UCSD-AML1 (cell line): ENCODE results near the gene POLR3K.

Experiments used
- DNase-seq: peaks from one replicate; lab custom pipeline; 2025; ENCODE audit not compliant: unreplicated experiment; lab: John Stamatoyannopoulos, UW

The POLR3K gene

DNA sequence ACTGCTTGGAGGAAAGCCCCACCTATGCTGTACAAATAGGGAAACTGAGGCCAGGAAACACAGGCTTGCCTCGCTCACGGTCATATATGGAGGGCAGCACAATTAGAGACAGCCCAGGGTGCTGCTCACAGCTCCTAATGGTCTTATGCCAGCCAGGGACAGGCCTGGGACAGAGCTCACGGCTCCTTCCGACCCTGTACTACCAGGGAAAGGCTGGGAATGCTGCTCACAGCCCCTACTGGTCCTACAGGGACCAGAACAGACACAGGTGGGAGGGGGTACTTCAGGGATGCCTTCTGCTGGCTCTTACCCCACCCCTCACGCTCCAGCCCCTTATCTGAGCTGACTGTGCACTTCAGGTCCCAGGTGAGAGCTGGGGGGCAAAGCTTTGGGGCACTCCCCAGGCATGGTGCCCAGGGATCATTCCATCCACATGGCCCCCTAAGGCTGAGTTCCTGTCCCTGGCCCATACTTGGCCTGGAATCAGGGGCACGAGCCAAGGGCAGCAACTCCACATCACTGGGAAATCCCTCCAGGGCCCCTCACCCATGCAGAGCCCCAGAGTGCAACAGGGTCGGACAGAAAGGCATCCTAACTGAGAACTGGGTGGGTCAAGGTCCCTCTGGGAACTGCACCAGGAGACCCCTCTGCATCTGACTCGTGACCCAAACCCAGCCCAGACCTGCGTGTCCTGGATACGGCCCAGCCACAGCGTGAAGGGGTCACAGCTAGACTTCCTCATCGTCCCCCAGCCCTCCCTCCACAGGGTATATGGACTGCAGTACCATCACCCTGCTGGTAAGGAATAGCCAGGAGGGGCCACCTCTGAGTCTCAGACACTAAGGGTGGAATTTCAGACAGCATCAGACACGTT lies 13.1 kb upstream of the POLR3K start:
- no peak for DNase-seq

DNA sequence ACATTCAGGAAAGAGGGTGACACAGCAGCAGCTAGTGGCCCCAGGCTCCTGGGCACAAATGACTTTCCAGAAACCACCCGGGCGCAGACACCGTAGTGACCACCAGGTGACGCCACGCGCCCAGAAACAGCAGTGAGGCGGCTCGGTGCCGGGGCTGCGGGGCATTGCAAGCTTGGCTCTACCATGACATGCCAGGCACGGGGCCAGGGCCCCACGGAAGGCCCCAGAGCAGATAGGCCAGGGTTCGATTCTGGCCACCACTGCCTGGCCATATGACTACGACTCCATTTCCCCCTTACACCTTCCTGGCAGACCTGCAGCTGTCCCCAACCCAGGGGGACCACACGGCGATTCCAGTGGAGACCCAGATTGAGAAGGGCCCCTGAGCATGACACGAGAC lies 12.3 kb upstream of the POLR3K start:
- peak; percentile 87 for DNase-seq

DNA sequence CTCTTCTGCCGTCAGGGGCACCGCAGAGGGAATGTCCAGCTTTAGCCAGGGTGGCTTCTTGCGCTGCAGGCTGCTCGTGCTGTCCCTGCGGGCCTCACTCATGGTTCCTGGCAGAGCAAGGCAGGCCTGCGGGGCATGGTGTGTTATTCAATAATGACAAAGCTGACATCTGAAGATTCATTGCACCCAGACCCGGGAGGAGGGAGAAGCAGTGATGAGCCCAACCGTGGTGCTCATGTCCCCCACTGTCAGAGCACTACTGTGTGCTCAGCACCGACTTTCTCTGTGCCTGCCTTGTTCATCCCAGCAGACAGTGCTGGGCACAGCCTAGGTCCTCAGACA lies 11.5 kb upstream of the POLR3K start:
- DNase-seq, result no peak

DNA sequence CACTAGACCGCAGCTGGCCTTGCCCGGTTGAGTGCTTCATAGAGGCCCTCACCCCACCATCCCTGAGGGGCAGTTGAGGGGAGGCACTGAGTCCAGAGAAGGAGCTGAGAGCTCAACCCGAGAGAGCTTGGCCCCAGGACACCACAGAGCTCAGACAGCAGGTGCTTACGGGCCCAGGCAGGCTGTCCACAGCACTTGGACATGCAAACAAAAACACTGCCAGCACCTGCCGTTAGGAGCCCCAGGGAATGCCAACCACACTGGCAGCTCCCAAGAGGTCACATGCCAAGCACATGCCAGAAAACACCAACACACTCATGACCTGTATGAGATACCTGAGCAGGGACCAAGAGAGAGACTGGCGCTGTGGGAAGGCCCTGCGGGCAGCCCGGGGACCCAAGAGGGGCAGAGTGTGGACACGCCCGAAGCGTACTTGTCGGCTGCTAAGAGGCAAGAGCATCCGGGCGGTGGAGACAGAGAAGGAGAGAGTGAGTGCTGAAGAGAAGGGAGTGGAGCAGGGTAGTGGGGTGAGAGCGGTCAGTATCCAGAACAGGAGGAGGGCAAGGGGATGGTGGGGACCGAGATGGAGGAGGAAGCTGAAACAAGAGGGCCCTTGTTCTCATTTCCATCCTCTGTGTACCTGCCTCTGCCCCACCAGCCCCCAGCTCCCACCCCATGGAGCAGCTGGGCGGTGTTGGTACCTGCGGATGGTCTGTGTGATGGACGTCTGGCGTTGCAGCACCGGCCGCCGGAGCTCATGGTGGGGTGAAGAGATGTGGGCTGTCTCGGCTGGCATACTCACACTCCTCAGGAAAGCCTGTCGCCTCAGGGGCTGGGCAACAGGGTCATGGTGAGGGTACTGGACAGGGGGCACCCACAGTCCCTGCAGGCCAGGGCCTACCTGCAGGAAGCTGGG lies 10.8 kb upstream of the POLR3K start:
- no peak for DNase-seq

GRCh38 chr16:63466-63865 lies 10.1 kb upstream of the POLR3K start:
- no peak for DNase-seq

DNA sequence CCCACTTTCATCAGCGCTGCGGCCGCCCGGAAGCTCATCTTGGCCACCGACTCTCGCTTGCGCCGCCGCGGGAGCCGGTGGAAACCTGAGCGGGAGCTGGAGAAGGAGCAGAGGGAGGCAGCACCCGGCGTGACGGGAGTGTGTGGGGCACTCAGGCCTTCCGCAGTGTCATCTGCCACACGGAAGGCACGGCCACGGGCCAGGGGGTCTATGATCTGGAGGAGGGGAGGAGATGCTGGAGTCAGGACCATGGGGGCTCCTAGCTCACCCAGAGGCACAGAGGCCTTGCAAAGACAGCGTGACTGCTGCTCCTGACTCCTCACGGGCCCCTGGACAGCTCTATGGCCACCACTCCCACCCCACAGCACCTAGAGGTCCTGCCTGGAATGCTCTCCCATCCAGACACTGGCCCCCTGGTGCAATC lies 9.6 kb upstream of the POLR3K start:
- no peak for DNase-seq

DNA sequence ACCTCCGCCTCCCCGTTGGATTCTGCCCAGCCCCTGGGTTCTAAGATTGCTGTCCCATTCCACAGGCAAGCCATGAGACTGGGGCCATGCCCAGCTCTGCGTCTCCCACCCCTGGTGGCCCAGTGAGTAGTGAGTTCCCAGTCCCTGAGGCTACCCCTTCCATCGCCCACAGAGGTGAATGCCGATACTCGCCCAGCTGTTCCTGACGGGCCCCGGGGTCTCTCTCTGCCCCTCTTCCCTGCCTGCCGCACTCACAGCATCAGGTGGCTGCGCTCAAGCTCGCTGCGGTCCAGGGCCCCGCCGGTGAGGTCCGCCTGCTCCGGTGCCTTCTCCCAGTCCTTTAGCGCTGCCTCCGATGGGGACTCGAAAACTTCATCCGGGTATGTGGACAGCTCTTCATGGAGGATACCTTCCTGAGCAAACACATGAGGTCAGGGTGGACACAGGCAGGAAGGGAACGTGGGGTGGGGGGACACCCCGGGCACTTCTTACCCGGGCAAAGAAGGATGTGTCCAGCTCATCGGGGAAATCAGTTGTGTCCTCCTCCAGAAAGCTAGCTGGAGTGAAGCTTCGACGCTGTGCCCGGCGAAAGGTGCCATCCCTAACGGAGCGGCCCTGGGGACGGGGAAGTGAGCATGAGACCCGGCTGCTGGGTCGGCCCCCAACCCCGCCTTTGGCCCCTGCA lies 9.0 kb upstream of the POLR3K start:
- DNase-seq, result no peak

GRCh38 chr16:61879-62281 lies 8.5 kb upstream of the POLR3K start:
- DNase-seq, result no peak

DNA sequence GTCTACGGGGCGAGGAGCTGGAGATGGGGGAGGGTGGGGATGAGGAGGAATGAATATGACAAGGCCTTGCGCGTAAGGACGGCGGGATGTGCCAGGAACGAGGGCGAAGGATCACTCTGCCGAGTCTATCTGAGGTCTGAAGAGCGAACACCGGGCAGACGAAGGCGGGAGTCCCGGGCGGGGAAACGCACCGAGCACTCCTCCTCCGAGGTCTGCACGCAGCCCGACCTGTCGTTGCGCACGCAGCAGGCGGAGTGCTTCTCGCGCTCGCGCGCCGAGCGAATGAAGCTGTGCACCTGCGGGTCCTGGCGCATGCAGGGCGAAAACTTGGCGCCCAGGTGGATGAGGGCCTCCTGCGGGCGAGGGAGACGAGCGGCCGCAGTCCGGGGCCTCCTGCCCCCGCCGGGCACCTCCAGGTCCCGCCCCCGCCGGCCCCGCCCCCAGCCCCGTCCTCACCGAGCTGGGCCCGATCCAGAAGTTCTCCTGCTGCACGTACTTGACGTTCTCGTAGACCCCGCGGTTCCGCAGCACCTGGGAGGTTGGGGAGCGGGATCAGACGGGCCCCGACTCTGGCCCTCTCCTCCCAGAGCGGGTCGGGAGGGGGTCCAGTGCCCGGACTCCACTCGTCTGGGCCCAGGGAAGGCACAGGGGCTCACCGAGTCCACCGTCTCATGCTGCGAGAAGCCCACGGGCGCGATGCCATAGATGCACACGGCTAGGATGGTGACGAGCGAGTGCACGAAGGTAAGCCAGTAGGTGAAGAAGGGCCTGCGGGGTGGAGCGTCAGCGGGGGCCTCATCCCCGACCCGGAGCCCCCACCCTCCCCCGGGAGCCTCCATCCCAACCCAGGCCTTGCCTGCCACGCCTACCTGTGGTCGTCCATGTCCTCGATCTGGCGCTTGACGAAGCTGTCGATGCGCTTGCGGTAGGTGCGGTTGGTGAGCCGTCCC lies 7.8 kb upstream of the POLR3K start:
- DNase-seq, result no peak

DNA sequence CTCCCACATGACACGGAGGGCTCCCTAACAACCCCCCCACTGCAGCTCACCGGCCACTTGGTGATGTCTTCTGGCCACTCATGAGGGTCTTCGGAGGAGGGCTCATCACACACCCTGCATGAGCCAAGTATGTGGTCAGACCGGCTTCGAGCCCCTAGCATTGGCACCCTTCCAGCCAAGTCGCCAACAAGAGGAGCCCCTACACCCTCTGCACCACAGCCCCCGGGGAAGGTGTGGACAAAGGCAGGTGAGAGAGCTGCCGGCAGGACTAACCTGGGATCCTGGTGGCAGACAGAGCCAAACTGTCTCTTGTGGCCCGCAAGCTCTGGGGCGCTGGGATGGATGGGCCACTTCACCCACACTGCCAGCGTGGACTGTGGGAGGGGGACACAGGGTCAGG lies 6.8 kb upstream of the POLR3K start:
- no peak for DNase-seq

GRCh38 chr16:59440-60059 lies 6.1 kb upstream of the POLR3K start:
- no peak for DNase-seq

DNA sequence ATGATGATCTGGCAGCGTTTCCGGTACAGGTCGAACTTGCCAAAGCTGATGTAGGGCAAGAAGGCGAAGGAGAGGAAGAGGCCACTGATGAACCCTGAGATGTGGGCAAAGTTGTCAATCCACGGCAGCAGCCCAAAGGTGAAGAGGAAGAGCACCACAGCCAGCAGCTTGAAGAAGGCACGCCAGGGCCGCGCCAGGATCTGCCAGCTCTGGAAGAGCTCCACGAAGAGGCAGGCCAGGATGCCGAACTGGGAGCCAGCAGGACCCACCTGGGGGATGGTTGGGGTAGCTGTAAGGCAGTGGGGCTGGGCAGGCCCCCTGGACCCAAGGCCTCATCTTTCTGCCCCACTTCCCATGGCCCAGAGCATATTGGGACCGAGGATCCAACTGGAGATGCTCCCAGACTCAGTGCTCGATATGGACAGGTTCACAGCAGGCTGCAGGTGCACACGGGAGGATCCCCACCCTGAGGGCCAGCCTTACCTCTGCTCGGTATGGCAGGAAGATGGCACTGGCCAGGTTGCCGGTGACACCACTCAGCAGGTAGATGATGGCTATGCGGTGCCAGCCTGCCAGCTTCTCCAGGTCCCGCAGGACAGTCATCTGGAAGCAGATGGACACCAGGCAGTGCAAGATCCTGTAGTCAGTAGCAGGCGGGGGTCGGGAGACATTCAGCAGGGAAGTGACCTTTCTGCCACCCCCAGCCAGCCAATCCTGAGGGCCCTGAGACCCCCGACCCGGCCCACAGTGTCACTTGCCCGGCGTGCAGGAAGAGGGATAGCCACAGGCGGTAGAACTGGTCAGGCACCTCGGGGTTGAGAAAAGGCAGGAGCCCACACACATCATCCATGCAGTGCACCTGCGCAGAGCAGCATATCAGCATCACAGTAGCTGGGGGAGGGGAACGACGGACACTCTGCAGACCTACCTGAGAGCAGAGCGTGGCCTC lies 5.4 kb upstream of the POLR3K start:
- no peak for DNase-seq

DNA sequence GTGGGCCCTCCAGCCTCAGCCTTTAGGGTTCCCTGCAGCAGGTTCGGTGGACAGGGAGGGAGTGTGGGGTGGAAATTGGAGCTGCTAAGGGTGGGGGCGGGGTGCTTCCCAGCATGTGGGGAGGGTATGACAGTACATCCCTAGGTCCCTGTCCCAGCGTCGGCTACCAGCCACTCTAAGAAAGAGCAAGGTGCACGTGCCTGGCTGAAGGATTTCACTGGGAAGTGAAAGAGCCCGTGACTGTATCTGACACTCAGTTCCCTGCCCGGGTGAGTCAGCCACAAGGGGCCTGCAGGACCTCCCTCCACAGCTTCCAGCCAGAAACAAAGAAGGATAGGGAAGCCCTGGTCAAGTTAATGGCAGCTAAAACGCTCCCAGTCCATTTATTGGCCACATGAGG lies 4.3 kb upstream of the POLR3K start:
- DNase-seq, result no peak

DNA sequence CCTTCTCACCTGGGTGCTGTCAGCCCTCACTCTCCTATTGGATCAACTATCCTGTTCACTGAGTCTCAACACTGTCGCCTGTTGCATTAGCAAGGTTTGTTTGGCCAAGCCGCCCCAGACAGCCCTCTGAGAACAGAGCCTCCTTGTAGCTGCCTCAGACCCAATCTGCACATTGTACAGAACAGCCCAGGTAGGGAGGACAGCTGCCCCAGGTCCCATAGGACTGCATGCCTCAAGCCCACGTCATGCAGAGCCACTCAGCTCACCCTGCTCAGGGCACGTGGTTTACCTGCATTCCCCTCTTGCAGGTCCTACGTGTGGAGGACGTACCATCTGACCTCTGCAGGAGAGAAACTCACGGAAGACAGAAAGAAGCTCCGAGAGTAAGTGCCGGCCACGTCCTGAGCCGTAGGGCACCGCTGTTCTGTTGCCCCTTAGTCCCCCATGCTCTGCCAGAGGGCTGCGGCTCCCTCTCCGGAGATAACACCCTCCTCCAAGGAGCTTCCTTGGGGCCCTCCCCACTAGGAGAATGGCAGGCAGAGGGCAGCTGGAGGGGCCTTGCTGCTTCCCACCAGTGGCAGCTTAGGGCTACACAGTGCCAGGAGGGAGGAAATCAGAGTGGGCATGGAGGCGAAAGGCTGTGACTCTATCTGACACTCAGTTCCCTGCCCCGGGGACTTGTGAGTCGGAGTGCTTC lies 3.0 kb upstream of the POLR3K start:
- no peak for DNase-seq

GRCh38 chr16:55571-56136 lies 2.2 kb upstream of the POLR3K start:
- DNase-seq, result no peak

- DNase-seq, result no peak
These were observed 801 bp upstream of the POLR3K start for GRCh38 chr16:54237-54581.

DNA sequence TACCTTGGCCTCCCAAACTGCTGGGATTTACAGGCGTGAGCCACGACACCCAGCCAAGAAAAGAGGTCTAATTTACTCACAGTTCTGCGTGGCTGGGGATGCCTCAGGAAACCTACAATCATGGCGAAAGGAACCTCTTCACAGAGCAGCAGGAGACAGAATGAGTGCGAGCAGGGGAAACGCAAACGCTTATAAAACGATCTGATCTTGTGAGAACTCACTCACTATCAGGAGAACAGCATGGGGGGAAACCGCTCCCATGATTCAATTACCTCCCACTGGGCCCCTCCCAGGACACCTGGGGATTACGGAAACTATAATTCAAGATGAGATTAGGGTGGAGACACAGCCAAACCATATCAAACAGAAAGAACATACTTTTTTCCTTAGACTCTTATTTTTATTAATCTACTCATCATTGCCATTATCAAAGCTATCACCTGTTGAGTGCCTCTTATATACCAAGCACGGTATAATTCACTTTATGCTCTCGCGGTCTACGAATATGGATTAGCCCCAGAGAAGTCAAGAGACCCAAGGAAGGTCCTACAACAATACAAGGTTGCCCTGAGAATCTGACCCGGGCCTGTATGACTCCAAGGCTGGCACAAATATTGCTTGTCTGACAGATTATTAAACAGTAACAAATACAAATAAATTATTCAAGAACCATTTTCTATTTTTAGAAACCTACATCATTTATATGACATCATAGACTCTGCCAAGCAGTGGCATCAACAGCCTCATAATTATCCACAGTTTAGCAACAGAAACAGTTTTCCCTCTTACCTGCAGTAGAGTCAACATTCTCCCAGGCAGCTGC lies 2.4 kb downstream of the POLR3K start:
- DNase-seq, result no peak
